Breast epithelium (tissue), 3 donors: Measurements from ENCODE around the gene IMP3.

ENCODE experiments used
- CTCF ChIP-seq, 3 donors: fragments of 450-650 bp; IDR thresholded peaks; one replicate each; pipeline ENCODE4 v1.5.1; 2016 to 2017; ENCODE audit warnings: antibody characterized with exemption in 3 of 3, mild to moderate bottlenecking in 3 of 3, moderate library complexity in 3 of 3
- POLR2A ChIP-seq: fragments of 450-650 bp; IDR thresholded peaks from one replicate; pipeline ENCODE4 v1.6.1; 2016; ENCODE audit warnings: antibody characterized with exemption, mild to moderate bottlenecking, moderate library complexity
- POLR2AphosphoS5 ChIP-seq, 3 donors: sonication (generic); formaldehyde crosslinking; IDR thresholded peaks; one replicate each; pipeline ENCODE4 v1.6.1; 2017; ENCODE audit warnings: antibody characterized with exemption in 3 of 3

DNA sequence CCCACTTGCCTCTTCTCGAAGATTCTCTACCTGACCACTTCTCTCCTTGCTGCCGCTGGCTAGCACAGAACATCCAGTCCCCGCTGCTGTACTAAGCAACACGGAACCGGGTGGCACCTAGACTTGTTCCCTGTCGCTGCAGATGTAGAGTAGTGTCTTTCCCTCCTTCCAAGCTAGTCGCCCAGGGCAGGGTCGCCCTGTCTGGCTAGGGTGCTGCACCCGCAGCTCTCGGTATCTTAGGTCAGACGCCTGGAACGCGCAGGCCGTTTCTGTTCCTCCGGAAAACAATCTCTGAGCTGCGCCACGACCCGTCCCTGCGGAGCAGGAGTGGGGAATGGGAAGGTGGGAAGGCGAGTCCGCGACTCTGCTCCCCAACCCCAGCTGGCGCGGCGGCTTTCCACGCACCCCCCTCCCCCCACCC is 6.9 kb upstream of the IMP3 start:
- TF ChIP-seq POLR2A: no peak
- TF ChIP-seq CTCF (IDR thresholded peaks at IDR 0.05): no peak
- TF ChIP-seq POLR2AphosphoS5 (IDR thresholded peaks at IDR 0.05): no peak
